ENCODE data around the gene LMNB1. TPM values are rescaled to one million over a fixed set of nuclear protein-coding genes. Genes with fewer than 3 reads are reported as not detected.

The LMNB1 gene
- total RNA-seq, 1 donor = 52.7 TPM

GRCh38 chr5:126745259-126745992 lies 31.5 kb upstream of the LMNB1 start:
- no peak for DNase-seq (ENCODE audit: low read depth)
- TF ChIP-seq, protein P1, sequence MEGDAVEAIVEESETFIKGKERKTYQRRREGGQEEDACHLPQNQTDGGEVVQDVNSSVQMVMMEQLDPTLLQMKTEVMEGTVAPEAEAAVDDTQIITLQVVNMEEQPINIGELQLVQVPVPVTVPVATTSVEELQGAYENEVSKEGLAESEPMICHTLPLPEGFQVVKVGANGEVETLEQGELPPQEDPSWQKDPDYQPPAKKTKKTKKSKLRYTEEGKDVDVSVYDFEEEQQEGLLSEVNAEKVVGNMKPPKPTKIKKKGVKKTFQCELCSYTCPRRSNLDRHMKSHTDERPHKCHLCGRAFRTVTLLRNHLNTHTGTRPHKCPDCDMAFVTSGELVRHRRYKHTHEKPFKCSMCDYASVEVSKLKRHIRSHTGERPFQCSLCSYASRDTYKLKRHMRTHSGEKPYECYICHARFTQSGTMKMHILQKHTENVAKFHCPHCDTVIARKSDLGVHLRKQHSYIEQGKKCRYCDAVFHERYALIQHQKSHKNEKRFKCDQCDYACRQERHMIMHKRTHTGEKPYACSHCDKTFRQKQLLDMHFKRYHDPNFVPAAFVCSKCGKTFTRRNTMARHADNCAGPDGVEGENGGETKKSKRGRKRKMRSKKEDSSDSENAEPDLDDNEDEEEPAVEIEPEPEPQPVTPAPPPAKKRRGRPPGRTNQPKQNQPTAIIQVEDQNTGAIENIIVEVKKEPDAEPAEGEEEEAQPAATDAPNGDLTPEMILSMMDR (IDR thresholded peaks at IDR 0.05; ENCODE audit: insufficient read depth, low read length) = no peak
- H3K4me3 ChIP-seq (ENCODE audit: low read depth, low read length) = no peak overlapping the region

DNA sequence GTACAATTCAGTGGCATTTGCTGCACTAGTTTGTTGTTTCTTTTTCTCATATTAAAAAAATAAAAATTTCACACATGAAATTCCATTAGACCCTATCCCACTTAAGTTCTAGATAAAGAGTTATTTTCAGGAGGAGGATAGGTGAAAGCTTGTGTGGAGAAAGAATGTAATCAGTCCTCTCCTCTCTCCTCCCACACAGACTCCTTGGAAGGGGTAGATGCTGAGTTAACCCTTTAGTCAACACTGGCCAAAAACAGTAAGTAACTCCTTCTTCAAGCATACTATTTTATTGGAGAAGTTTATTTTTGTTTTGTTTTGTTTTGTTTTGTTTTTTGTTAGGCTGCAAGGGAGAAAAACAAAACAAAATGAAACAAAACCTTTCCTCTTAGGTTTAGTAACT lies 30.6 kb upstream of the LMNB1 start:
- DNase-seq (ENCODE audit: low read depth) = no peak
- TF ChIP-seq, protein P1 (IDR thresholded peaks at IDR 0.05; ENCODE audit: insufficient read depth, low read length) = no peak

GRCh38 chr5:126752081-126752785 lies 24.7 kb upstream of the LMNB1 start:
- TF ChIP-seq, protein P1 (IDR thresholded peaks at IDR 0.05; ENCODE audit: insufficient read depth, low read length) = no peak
- no peak overlapping the region for H3K4me3 ChIP-seq (ENCODE audit: low read depth, low read length)
- no peak for DNase-seq (ENCODE audit: low read depth)

More for the DNA sequence above, 30.6 kb upstream of the LMNB1 start:
- no peak overlapping the region for H3K4me3 ChIP-seq (ENCODE audit: low read depth, low read length)

DNA sequence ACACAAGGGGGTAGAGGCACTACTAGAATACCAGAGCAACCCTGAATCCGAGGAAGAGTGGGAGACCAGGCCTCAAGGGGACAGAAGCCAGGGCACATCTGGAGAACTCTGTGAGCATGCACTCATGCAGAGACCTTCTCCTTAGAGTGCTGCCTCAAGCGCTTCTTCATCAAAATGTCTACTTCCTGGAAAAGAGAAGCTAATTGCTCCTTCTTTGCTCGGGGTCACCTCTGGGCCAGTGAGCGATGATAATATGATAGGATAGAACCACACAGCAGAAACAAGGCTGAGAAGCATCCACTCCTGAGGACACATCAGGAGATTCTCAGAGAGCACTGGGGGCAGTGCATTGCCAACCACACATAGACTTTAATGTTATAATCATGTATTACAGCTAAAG lies 23.7 kb upstream of the LMNB1 start:
- DNase-seq (ENCODE audit: low read depth) = no peak
- H3K4me3 ChIP-seq (ENCODE audit: low read depth, low read length) = no peak overlapping the region
- TF ChIP-seq, protein P1 (IDR thresholded peaks at IDR 0.05; ENCODE audit: insufficient read depth, low read length) = no peak

DNA sequence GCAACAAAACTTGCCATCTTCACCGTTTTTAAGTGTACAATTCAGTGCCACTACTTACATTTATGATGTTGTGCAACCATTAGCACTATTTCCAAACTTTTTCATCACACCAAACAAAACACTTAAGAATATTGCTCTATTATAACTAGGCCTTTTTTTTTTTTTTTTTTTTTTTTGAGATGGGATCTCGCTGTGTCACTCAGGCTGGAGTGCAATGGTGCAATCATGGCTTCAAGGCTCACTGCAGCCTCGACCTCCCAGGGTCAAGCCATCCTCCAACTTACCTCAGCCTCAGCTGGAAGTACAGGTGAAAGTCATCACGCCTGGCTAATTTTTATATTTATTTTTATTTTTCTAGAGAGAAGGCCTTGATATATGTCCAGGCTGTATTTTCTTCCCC lies 22.3 kb upstream of the LMNB1 start:
- TF ChIP-seq, protein P1 (IDR thresholded peaks at IDR 0.05; ENCODE audit: insufficient read depth, low read length) = no peak
- H3K4me3 ChIP-seq (ENCODE audit: low read depth, low read length) = no peak overlapping the region
- no peak for DNase-seq (ENCODE audit: low read depth)

DNA sequence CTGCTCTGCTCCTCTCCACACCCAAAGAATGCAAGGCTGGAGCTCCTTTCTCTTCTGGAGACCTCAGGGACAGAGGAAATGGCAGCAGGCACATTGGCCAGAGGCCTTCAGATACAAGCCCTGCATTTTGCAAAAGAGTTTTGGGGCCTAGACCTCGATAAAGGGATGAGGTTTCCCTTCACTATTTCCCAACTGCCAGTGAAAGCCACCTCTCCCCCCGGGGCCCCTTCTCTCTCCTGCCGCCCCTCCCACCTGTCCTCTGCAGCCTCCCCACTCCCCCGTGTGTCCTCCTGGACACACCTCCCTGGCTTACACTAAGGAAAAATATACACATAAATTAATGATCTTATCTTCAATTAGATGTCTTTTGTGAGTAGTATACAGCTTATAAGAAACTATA lies 21.3 kb upstream of the LMNB1 start:
- no peak for DNase-seq (ENCODE audit: low read depth)
- no peak overlapping the region for H3K4me3 ChIP-seq (ENCODE audit: low read depth, low read length)
- TF ChIP-seq, protein P1 (IDR thresholded peaks at IDR 0.05; ENCODE audit: insufficient read depth, low read length) = no peak
